COR-L47 (cell line): ENCODE measurements around the gene CCDC57.

ENCODE experiments used
- DNase-seq: peaks from one replicate; lab custom pipeline; 2025; lab: John Stamatoyannopoulos, UW

The CCDC57 gene

DNA sequence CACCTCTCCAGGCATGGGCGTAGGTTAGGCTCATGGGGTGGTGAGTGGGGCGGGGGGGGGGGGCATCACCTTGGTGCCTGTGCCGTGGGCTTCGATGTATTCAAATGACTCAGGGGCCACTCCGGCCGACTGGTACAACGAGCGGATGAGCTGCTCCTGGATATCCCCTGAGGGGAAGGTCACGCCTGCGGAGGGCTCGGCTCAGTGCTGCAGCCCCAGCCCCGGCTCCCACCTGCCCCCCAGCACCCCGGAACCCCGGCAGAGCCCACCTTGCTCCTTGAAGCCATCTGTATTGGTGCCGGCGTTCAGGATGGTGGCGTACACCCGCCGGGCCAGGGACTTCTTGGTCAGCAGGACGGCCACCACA is 120.0 kb downstream of the CCDC57 start:
- no peak for DNase-seq

DNA sequence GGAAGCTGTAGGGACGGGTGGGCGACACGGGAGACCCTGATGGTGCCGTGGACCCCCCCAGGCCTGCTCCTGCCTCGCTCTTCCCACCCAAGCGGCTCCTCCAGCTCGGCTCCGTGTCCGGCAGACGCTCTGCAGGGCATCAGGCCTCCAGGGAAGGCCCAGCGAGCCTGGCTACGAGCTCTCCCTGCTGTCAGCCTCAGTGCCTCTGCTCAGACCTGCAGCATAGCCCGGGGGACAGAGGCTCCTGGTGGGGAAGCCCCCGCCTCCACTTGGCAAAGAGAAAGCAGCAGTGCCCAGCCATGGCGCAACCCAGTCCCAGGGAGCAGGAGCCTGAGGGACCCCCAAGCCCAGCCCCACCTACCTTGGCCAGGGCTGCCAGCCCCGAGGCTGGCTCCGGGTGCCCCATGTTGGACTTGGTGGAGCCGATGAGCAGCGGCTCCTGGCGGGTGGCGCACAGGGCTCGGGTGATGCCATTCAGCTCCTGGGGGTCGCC is 120.5 kb downstream of the CCDC57 start:
- no peak for DNase-seq

DNA sequence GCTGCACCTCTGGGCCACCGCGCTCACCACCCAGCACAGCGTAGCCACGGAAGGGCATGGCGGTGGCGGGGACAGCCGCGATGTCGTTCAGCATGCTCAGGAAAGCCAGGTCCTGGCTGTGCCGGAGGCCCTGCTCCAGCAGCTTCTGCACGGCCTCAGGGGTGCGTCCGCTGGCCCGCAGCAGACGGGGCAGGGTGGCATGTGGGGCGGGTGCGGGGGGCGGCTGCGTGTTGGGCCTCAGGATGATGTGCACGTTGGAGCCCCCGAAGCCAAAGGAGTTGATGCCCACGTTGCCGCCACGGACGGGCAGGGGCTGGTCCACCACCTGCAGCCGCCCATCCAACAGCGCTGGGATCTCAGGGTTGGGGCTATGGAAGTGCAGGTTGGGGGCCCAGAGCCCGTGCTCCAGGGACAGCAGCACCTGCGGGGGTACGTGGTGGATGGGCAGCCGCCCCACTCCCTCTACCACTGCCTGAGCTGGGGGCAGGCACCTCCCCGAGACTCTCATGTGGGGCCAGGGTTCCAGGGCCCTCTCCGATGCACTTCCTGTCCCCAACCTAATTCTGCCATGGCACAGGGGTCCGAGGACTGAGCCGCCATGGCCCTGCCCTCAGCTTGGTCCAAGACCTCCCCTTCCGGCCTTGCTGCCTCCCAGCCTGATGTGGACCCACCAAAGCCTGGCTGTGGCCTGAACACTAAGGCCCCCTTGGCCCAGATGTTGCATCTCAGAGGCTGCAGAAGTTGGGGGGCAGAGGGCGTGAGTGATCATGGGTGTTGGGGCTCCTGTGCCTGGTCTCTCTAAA is 121.2 kb downstream of the CCDC57 start:
- no peak for DNase-seq

DNA sequence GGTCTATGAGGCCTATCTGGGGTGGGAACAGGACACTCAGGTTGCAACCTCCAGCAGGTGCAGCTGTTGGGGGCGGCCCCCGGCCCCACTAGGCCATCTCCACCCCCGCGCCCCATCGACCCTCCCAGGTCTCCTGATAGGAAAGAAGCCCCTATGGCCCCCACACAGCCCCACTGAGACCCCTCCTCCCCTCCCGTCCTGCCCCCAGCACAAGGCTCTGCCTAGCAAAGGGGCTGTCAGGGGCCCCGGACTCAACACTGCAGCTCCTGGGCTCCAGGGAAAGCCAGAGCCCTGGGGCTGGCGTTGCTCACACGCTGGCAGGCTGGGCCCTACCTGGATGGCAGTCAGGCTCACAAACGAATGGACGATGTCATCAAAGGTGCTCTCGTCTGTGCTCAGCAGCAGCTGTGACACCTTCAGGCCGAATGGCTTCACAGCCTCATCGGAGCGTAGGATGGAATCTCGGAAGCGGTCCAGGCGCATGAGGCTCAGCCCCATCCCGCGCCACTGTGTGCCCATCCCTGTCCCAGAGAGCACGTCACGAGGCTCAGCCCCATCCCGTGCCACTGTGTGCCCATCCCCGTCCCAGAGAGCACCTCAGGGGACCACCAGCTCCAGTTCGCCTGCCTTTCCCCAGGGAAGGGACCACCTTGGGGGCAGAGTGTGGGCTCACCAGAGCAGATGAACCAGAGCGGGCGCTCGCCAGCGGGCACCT is 121.9 kb downstream of the CCDC57 start:
- DNase-seq, result no peak

DNA sequence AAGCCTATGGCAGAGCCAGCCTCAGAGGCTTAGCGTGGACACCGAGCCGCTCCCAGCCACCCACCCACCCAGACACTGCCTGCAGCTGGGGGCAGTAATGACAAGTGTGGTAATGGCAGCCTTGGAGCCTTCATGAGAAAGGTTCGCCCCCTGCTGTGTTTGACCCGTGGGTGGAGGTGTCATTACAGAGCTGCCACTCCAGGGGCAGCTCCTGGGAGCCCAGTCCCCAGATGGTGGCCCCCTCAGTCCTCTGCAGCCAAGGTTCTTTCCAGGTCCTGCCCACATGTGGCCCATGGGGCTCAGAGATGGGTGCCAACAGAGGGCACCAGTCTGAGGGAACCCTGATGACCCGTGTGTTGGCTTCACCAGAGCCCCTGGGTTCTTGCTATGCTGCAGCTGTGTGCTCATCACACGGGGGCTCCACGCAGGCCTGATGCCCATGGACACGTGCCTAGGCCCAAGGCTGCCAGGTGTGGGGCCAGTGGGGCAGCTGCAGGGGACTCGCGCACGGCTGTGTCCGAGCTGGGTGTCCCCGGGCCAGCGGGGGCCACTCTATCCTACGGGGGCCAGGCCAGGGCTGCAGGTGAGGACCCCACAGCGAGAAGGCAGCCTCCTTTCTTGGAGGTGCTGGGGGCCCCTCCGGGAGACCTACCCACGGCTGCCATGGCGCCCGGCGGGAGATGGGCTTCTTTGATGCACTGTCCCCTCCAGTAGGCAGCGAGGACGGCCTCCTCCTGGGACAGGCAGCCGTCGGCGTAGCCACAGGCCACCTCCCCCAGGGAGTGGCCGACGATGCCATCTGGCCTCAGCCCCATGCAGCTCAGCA is 122.7 kb downstream of the CCDC57 start:
- no peak for DNase-seq

DNA sequence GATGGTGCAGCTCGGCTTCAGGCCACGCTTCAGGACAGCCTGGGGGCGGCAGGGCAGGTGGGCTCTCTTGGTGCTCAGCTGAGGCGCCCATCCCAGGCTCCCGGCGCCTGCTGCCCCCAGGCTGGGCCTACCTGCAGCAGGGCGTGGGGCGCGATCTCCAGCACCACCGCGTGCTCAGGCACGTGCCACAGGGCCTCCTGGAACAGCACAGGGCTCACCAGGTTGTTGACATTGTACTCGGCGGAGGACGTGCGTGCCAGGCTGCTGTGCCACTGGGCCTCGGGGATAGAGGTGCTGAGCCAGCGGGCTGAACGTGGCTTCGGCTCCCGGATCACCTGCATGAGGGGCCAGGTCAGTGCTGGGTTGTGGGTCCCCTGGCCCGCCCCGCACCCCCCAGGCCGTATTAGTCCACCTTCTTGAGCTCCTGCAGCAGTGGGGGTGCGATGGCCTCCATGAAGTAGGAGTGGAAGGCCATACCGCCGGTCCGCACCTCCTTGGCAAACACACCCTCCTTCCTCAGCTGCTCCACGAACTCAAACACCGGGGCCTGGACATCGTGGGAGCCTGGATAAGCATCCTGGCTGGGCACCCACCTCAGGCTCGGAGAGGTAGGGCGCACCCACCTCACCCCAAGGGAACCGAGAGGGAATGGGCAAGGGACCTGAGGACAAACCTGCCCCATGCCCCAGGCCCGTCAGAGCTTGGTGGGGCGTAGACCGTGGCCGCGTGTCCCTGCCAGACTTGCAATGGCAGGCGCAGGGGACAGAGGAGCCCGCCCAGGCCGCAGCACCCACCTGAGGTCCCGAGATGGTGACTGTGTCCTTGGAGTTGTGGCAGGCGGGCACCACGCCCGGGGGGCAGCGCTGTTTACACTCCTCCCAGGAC is 123.6 kb downstream of the CCDC57 start:
- DNase-seq, result no peak

DNA sequence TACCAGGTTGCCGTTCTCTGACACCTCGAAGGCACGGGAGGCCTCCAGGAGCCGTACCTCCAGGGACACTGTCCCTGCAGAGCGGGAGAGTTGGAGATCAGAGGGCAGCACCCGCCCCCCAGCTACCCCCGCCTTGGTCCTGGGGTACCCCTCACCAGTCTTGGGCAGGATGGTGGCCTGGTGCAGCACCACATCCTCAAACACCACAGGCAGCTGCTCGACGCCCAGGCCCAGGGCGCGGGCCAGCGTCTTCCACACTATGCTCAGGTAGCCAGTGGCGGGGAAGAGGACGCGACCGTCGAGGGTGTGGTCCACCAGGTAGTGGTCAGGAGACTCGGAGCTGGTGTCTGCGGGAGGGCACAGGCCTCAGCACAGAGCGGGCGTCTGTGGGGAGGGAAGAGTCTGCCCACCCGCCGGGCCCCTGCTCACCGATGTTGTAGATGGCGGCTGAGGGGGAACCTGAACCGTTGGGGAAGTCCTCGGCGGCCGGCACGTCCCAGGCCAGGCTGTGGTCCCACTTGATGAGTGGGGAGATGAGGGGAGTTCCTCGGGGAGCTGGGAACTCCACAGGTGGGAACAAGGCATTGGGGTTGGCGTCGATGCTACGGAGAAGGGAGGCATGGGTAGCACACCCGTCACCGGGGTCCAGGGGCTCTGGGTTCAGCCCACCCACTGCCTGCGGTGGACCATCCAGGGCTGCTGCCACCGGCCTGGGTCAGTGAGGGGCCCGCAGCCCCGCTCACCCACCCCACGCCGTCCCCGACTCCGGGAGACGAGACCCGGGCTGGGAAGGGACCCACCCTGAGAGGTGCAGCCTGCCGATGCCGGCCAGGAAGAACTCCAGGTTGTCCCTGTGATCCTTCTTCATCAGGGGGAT is 124.4 kb downstream of the CCDC57 start:
- DNase-seq, result no peak

DNA sequence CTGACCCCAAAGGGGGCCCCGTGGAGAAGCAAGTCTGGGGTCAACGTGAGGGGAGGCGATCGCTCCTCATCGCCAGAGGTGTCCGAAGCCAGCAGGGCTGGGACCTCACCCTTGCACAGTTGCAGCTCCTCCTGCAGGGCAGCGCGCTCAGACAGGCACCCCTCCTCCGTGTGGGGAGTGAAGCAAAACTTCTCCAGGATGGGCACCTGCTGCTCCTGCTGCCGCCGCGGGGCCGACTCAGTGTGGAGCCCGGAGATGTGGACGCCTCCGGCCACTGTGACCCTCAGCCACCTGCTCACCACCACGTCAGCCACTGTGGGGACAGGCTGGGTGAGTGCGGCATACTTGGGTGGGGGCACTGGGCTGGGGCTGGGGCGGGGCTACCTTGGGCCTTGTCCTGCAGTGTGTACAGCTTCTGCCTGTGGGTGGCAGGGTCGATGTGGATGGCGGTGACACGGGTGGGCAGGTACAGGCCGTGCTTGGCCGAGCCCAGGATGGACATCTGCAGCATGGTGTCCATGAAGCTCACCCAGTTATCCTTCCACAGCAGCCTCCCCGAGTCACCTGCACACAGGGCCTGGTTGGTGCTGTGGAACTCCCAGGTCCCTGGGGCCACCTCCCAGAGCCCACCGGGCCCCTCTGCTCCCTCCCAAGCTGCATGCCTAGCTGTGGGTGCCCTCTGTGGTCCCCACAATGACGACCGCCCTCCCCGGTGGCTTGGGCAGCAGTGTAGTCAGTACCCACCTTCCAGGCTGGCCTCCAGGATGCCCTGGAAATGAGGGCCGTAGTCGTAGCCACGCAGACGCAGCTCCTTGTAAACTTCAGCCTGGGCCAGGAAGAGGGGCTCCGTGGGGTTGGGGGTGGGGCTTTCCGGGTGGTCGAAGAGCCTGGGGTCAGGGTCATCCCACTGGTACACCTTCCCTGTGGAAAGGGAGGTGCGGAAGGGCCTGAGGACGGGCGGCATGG is 125.4 kb downstream of the CCDC57 start:
- DNase-seq, result no peak

DNA sequence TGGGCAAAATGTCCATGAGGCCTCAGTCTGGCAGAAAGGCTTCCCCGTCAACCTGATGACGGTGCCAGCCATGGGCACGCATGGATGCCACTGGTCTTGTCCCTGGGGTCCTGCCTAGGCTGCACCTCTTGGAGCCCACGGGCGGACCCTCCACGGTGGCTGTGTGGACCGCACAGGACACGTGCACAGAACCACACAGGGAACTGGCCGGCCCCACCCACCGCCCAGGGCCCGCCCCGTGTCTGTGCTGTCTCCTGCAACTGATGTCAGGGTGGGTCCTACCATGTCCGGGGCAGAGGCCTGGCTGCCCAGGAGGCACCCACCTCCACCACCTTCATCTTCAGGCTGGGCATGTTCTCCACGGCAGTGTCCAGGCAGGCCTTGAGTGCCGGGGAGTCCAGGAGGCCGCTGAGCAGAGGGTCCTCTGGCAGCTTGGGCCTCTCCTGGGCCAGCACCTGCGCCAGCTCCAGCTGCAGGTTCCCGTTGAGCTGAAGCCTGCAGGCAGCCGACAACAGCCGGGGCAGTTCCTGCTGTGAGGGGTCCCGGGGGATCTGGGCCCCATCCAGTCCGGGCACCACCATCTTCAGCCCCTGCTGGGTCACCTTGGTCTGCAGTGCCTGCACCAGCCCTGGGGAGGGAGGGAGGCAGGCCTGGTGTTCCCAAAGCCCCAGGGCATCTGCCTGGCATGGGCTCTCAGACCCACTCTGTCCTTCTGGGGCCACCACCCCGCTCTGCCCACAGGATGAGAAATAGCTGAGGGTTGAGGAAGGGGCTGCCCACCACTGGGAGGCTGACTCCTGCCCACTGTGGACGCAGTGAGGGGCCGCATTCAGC is 126.5 kb downstream of the CCDC57 start:
- no peak for DNase-seq

DNA sequence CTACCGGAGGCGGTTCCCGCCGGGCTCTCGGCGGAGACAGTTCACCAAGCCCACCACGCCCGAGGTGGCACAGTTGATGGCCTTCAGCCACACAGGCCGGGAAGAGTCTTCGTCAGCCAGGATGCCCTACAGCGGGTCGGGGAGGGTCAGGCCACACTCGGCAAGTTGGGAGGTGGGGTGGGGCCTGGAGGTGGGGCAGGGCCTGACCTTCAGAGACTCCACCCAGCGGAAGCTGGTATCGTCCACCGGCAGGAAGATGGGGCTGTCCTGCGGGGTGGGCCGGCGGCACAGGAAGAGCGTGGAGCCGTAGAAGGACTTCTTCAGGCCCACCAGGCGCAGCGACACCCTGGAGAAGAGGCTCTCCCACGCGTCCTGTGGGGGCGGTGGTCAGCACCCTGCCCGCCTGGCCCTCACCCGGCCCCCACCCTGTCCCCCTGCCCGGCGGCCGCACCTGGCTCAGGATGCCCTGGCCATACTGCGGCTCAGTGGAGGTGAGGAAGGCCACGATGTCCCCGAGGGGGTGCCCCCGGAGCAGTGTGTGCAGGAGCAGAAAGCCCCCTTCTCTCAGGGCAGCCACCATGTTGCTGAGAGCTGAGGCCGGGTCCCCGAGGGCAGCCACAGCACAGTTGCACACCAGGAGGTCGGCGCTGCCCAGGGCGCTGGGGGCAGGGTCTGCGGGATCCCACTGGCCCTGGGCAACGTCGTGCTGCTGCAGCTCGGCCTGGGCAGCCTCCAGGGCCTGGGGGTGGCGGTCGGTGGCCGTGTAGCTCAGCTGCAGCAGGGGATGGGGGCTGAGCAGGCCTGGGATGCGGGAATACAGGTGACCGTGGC is 127.4 kb downstream of the CCDC57 start:
- DNase-seq, result no peak

DNA sequence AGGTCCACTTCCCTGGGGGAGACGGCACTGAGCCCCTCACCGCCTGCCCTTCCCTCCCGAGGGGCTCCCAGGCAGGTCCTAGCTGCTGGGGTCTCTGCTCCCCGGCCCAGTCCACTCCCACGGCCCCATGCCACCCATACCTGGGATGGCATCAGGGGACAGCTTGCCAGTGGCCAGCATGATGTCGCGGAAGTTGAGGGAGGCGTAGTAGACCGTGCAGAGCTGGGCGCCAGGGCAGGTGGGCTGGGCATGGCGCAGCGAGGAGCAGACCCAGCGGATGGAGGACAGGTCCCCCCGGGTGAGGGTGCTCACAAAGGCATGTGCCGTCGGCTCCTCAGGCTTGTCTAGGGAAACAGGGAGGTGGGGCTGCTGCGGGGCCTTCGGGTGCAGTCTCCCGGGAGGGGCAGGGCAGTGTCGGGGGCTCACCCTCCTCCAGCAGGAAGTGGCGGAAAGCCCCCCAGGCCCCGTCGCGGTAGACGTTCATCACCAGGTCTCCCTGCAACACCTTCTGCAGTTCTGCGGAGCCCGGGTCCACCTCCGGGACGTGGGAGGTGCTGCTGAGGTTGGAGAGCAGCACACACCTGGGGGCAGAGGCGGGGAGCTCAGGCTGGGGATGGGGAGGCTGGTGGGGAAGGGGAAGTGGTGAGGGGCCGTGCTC is 128.1 kb downstream of the CCDC57 start:
- no peak for DNase-seq

DNA sequence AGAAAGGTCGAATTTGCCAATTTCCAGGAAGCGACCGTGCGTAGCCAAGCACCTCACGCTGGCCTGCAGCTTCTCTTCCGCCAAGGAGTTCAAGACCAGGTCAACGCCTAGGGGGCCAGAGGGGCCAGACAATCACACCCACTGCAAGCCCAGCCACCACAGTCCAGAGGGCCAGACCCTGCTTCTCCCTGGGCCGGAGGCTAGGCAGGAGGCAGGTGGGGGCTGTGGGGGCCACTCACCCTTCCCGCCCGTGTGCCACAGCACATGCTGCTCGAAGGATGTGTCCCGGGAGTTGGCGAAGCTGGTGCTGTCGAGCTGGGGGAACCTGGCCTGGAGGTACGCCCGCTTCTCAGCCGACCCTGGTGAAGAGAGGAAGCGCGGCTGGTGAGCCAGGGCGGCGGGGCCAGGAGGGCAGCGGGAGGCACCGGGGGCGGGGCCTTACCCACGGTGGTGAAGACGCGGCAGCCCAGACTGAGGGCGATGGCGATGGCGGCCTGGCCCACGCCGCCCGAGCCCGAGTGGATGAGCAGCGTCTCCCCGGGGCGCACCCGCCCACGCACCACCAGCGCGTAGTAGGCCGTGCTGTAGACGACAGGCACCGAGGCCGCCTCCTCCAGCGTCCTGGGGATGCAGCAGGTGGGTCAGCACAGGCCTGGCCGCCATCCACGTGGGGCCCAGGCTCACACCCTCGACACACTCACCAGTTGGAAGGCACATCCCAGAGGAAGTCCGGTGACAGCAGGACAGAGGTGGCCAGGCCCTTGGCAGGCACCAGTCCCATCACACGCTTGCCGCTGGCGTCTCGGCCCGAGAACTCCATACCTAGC is 128.9 kb downstream of the CCDC57 start:
- DNase-seq, result no peak

DNA sequence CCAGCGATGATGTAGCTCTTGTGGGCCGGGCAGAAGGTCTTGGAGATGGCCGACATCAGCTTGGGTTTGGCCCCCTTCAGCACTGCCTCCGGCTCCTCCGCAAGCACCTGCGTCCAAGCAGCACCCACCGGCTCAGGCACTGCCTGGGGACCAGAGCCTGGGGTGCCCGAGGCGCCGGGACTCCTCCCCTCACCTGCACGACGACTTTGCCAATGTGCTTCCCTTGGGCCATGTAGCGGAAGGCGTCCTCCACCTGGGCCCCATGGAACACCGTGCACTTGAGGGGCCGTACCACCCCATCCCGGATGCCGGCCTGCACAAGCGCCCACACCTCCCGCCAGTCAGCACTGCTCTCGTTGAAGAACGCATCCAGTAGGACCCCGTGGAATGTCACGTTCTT is 129.6 kb downstream of the CCDC57 start:
- no peak for DNase-seq

DNA sequence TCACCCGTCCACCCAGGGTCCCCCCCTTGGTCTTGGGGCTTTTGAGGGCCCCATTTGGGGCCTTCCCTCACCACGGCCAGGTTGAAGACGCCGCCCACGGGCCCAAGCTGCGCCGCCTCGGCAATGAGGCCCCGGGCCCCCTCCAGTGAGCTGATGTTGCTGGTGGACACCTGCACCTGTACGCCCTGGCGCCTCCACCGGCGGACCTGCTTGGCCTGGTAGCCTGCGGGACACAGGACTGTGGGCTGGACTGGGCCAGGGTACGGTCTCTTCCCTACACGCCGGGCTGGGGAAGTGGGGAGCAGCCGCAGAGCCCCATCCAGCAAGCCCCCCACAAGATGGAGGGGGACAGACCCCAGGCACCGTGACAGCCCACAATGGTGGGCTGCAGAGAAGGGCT is 130.2 kb downstream of the CCDC57 start:
- DNase-seq, result no peak

DNA sequence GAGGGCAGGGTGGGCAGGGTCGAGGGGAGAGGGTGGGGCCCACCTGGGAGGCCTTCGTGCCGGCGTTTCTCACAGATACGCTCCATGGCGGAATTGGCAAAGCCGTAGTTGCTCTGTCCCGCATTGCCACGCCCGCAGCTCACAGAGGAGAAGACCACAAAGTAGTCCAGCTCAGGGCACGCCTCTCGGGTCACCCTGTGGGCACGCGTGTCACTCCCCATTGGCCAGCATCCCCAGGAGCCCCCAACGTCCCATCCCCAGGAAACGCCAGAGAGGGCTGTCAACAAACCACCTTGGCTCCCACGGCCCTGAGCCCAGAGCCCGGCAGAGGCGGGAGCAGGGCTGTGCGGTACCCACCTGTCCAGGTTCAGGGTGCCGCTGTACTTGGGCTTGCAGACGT is 130.7 kb downstream of the CCDC57 start:
- DNase-seq, result no peak

DNA sequence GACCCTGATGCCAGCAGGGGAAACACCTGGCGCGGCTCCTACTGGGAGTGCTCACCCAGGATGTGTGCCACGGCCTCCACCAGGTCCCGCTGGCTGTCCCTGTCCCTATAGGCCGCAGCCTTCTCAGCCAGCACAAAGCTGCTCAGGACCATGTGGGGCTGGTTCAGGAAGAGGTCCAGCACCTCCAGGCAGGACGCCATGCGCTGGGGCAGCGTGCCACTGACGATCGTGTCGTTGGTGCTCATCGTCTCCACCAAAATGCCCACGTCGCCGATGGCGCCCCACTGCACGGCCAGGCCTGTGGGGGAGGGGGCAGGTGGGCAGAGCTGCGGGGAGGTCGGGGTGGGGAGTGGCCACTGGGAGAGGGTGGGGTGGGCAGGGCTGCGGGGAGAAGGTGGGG is 131.1 kb downstream of the CCDC57 start:
- DNase-seq, result no peak
